H9 (cell line): ENCODE data around the gene SLC16A7. TPM values are rescaled to one million over a fixed set of nuclear protein-coding genes. Genes with fewer than 3 reads are reported as not detected.

ENCODE experiments used
- DNase-seq: peaks from one replicate; pipeline ENCODE4 v3.0.0-alpha.2; 2017
- H2AFZ ChIP-seq: one replicate; pipeline ENCODE4 v1.6.1; 2013; ENCODE audit warnings: mild to moderate bottlenecking, low read length, control low read depth, moderate library complexity
- H2AK5ac ChIP-seq: 2 replicates; pipeline ENCODE4 v1.6.1; 2013; ENCODE audit warnings: low read length, control low read depth, mixed read lengths; ENCODE audit not compliant: insufficient read length
- H2BK120ac ChIP-seq: one replicate; pipeline ENCODE4 v1.6.1; 2013; ENCODE audit warnings: low read depth, mild to moderate bottlenecking, low read length, control low read depth, inconsistent platforms; ENCODE audit not compliant: poor library complexity, severe bottlenecking
- H2BK12ac ChIP-seq: 2 replicates; pipeline ENCODE4 v1.6.1; 2013; ENCODE audit warnings: low read length, control low read depth, mixed read lengths, low read depth; ENCODE audit not compliant: insufficient read length
- H2BK15ac ChIP-seq: 2 replicates; pipeline ENCODE4 v1.6.1; 2013; ENCODE audit warnings: low read depth, low read length, control low read depth
- H2BK20ac ChIP-seq: one replicate; pipeline ENCODE4 v1.6.1; 2013; ENCODE audit warnings: low read depth, mild to moderate bottlenecking, low read length, control low read depth, inconsistent platforms; ENCODE audit not compliant: poor library complexity, severe bottlenecking
- H2BK5ac ChIP-seq: 2 replicates; pipeline ENCODE4 v1.6.1; 2013; ENCODE audit warnings: low read length, control low read depth, mixed read lengths; ENCODE audit not compliant: insufficient read length
- H3K14ac ChIP-seq: 2 replicates; pipeline ENCODE4 v1.6.1; 2013; ENCODE audit warnings: low read length, control low read depth; ENCODE audit not compliant: insufficient read depth
- H3K18ac ChIP-seq: 2 replicates; pipeline ENCODE4 v1.6.1; 2013; ENCODE audit warnings: low read depth, mild to moderate bottlenecking, mixed read lengths, low read length, control low read depth; ENCODE audit not compliant: insufficient read length
- H3K23ac ChIP-seq: 2 replicates; pipeline ENCODE4 v1.6.1; 2013; ENCODE audit warnings: low read length, control low read depth, mixed read lengths, low read depth; ENCODE audit not compliant: insufficient read length
- H3K23me2 ChIP-seq: 2 replicates; pipeline ENCODE4 v1.6.1; 2013; ENCODE audit warnings: low read depth, mild to moderate bottlenecking, mixed read lengths, low read length, control low read depth; ENCODE audit not compliant: insufficient read length, poor library complexity, severe bottlenecking
- H3K27ac ChIP-seq: 2 replicates; pipeline ENCODE4 v1.5.1; 2013; ENCODE audit warnings: low read length, control low read depth, mixed read lengths, low read depth; ENCODE audit not compliant: insufficient read length
- H3K27me3 ChIP-seq: 2 replicates; pipeline ENCODE4 v1.6.1; 2013; ENCODE audit warnings: low read length, control low read depth, inconsistent platforms; ENCODE audit not compliant: insufficient read depth
- H3K4ac ChIP-seq: 2 replicates; pipeline ENCODE4 v1.6.1; 2013; ENCODE audit warnings: low read depth, mild to moderate bottlenecking, control low read depth, inconsistent platforms, low read length, moderate library complexity
- H3K4me1 ChIP-seq: 2 replicates; pipeline ENCODE4 v1.6.1; 2013; ENCODE audit warnings: low read length, control low read depth, inconsistent platforms; ENCODE audit not compliant: insufficient read depth
- H3K4me2 ChIP-seq: 2 replicates; pipeline ENCODE4 v1.6.1; 2013; ENCODE audit warnings: low read length, control low read depth, mixed read lengths; ENCODE audit not compliant: insufficient read length, insufficient read depth
- H3K56ac ChIP-seq: 2 replicates; pipeline ENCODE4 v1.6.1; 2013; ENCODE audit warnings: low read depth, mild to moderate bottlenecking, mixed read lengths, low read length, control low read depth; ENCODE audit not compliant: insufficient read length
- H3K79me1 ChIP-seq: 2 replicates; pipeline ENCODE4 v1.6.1; 2013; ENCODE audit warnings: low read depth, mild to moderate bottlenecking, moderate library complexity, low read length, control low read depth, inconsistent platforms; ENCODE audit not compliant: insufficient read depth, poor library complexity, severe bottlenecking
- H3K79me2 ChIP-seq: 2 replicates; pipeline ENCODE4 v1.6.1; 2013; ENCODE audit warnings: low read length, control low read depth, inconsistent platforms; ENCODE audit not compliant: insufficient read depth
- H3K9ac ChIP-seq: 2 replicates; pipeline ENCODE4 v1.6.1; 2013; ENCODE audit warnings: low read length, control low read depth, mixed read lengths; ENCODE audit not compliant: insufficient read length; ENCODE audit errors: extremely low read depth
- H3K9me3 ChIP-seq: one replicate; pipeline ENCODE4 v1.6.1; 2013; ENCODE audit warnings: low read depth, low read length, inconsistent platforms; ENCODE audit not compliant: control insufficient read depth
- H3T11ph ChIP-seq: one replicate; pipeline ENCODE4 v1.6.1; 2013; ENCODE audit warnings: mild to moderate bottlenecking, low read length, control low read depth, inconsistent platforms
- H4K20me1 ChIP-seq: one replicate; pipeline ENCODE4 v1.6.1; 2013; ENCODE audit not compliant: control insufficient read depth, insufficient read length, insufficient read depth
- H4K5ac ChIP-seq: 2 replicates; pipeline ENCODE4 v1.6.1; 2013; ENCODE audit warnings: low read depth, mild to moderate bottlenecking, mixed read lengths, low read length, control low read depth; ENCODE audit not compliant: insufficient read length
- H4K8ac ChIP-seq: replicated peaks from 2 replicates; pipeline ENCODE4 v1.6.1; 2013; ENCODE audit warnings: low read length, control low read depth, mixed read lengths, low read depth; ENCODE audit not compliant: insufficient read length
- H4K91ac ChIP-seq: 2 replicates; pipeline ENCODE4 v1.6.1; 2013; ENCODE audit warnings: low read depth, mild to moderate bottlenecking, moderate library complexity, mixed read lengths, low read length, control low read depth; ENCODE audit not compliant: insufficient read length
- H3K27ac Mint-ChIP-seq, 3 experiments: 2 replicates in 2 of 3; 3 replicates in 1 of 3; pipeline ENCODE4 v1.8.0; 2020 to 2021; ENCODE audit warnings: mixed read lengths in 3 of 3, mild to moderate bottlenecking in 1 of 3, moderate library complexity in 1 of 3
- H3K27me3 Mint-ChIP-seq: 2 replicates; pipeline ENCODE4 v1.8.0; 2021; ENCODE audit warnings: low read depth, mild to moderate bottlenecking, moderate library complexity, mixed read lengths
- H3K36me3 Mint-ChIP-seq, 3 experiments: 2 replicates in 2 of 3; 3 replicates in 1 of 3; pipeline ENCODE4 v1.8.0; 2020 to 2021; ENCODE audit warnings: low read depth in 3 of 3, mixed read lengths in 3 of 3; ENCODE audit not compliant: insufficient read depth in 1 of 3
- H3K4me1 Mint-ChIP-seq, 2 experiments: 2 replicates each; pipeline ENCODE4 v1.8.0; 2020; ENCODE audit warnings: mixed read lengths in 2 of 2
- H3K4me3 Mint-ChIP-seq, 2 experiments: 2 replicates in 1 of 2; 3 replicates in 1 of 2; pipeline ENCODE4 v1.8.0; 2020 to 2021; ENCODE audit warnings: mild to moderate bottlenecking in 2 of 2, mixed read lengths in 2 of 2, moderate library complexity in 1 of 2
- H3K9me3 Mint-ChIP-seq, 2 experiments: 2 replicates in 1 of 2; 3 replicates in 1 of 2; pipeline ENCODE4 v1.8.0; 2020; ENCODE audit warnings: mild to moderate bottlenecking in 2 of 2, mixed read lengths in 2 of 2, moderate library complexity in 1 of 2
- CTCF ChIP-seq: fragments of 200-600 bp; sonication (generic); conservative IDR thresholded peaks from 3 replicates; pipeline ENCODE4 v1.8.0; 2021; ENCODE audit warnings: antibody characterized with exemption, mild to moderate bottlenecking
- WGBS: extraction: QIAGEN DNeasy Blood & Tissue Kit; methylation state at CpG from one replicate; pipeline ENCODE4 v1.1.7; 2013; ENCODE audit warnings: missing lambda C conversion rate, low lambda C conversion rate, mixed read lengths; ENCODE audit not compliant: insufficient read length; ENCODE audit errors: extremely low coverage; 5-methylcytosine and 5-hydroxymethylcytosine counted together
- total RNA-seq: library from RNA; stranded (reverse); gene quantifications from 2 replicates; pipeline ENCODE4 v1.2.1, GENCODE V29; 2021

SLC16A7 gene
- total RNA-seq, 1 experiment from 2014 or later = 2.2 TPM

- DNase-seq = no peak
- H3K23ac ChIP-seq = no peak overlapping the region
- no peaks in the 10 kb centered on the region for H3K9me3 Mint-ChIP-seq
Observed at GRCh38 chr12:59787610-59788009, 191.8 kb downstream of the SLC16A7 start.

More at GRCh38 chr12:59787610-59788009, 191.8 kb downstream of the SLC16A7 start:
- Histone ChIP-seq H4K8ac (no peak overlapping the region), H2AK5ac (no peak overlapping the region), H2BK5ac (no peak overlapping the region), H3K4ac (no peak overlapping the region), H3K23me2 (no peaks in the 10 kb centered on the region), H2AFZ (no peak overlapping the region), H2BK15ac (no peak overlapping the region), H2BK20ac (no peak overlapping the region), H3K9me3 (no peaks in the 10 kb centered on the region), H4K91ac (no peak overlapping the region), H3K56ac (no peak overlapping the region), H3K79me1 (no peaks in the 10 kb centered on the region), H4K5ac (no peak overlapping the region), H3T11ph (no peak overlapping the region), H3K4me1 (no peaks in the 10 kb centered on the region), H3K27me3 (no peaks in the 10 kb centered on the region), H3K79me2 (no peaks in the 10 kb centered on the region), H2BK120ac (no peak overlapping the region), H3K27ac (no peak overlapping the region), H2BK12ac (no peak overlapping the region), H3K18ac (no peak overlapping the region), H3K9ac (no peak overlapping the region), H3K4me2 (no peak overlapping the region), H3K14ac (no peak overlapping the region), H4K20me1 (no peaks in the 10 kb centered on the region)
- Mint-ChIP-seq H3K27ac (0 out of 7 replicates have a peak overlapping the region, but pooled peaks of 1 of the 3 experiments have one; percentile 8), H3K4me1 (no peaks in the 10 kb centered on the region), H3K4me3 (no peak overlapping the region), H3K36me3 (no peaks in the 10 kb centered on the region), H3K27me3 (no peaks in the 10 kb centered on the region)
- TF ChIP-seq CTCF = no peak
- WGBS = no CpG with 5 or more reads among the region's 4 CpGs
